Bronchial epithelial cell (primary cell): Measurements from ENCODE around the gene VTN. TPM values are rescaled to one million over a fixed set of nuclear protein-coding genes. Genes with fewer than 3 reads are reported as not detected.

Experiments
- DNase-seq: peaks from one replicate; pipeline ENCODE4 v3.0.0-alpha.2; 2010; ENCODE audit warnings: low read depth
- FAIRE-seq: peaks from 2 replicates; lab custom pipeline; 2011; peaks lifted over from hg19 to GRCh38; lab: Jason Lieb, UNC
- H3K27me3 ChIP-seq: 2 replicates; pipeline ENCODE4 v1.5.1; 2011; ENCODE audit warnings: low read length; ENCODE audit not compliant: control insufficient read depth, insufficient read depth
- H3K36me3 ChIP-seq: 2 replicates; pipeline ENCODE4 v1.5.1; 2011; ENCODE audit warnings: low read length; ENCODE audit not compliant: control insufficient read depth, insufficient read depth
- H3K4me3 ChIP-seq: 2 replicates; pipeline ENCODE4 v1.5.1; 2011; ENCODE audit warnings: mild to moderate bottlenecking, low read depth, low read length, control low read depth
- CTCF ChIP-seq: IDR thresholded peaks from 2 replicates; pipeline ENCODE4 v1.5.1; 2011; ENCODE audit warnings: mild to moderate bottlenecking, moderate library complexity, low read length, control low read depth, inconsistent platforms; ENCODE audit not compliant: insufficient read depth, severe bottlenecking
- total RNA-seq: library from RNA; depleted of rRNA; stranded (reverse); fragments of >200 nt; gene quantifications from 2 replicates; pipeline ENCODE4 v1.2.1, GENCODE V29; 2014

The VTN gene
- total RNA-seq, 1 donor from 2014 or later: under 0.01 TPM

- TF ChIP-seq CTCF: no peak
- H3K27me3 ChIP-seq: no peaks in the 10 kb centered on the region
- no peak overlapping the region for H3K4me3 ChIP-seq
- FAIRE-seq: no peak
- H3K36me3 ChIP-seq: peaks cover 7% of the 10 kb centered on the region
- DNase-seq: peak; percentile 76
Observed at GRCh38 chr17:28327031-28327607, 43.0 kb downstream of the VTN start.

GRCh38 chr17:28326114-28326513 is 44.0 kb downstream of the VTN start:
- TF ChIP-seq CTCF: no peak
- Histone ChIP-seq H3K36me3 (peaks cover 3% of the 10 kb centered on the region), H3K4me3 (no peak overlapping the region), H3K27me3 (no peaks in the 10 kb centered on the region)
- DNase-seq: peak; percentile 67
- FAIRE-seq: no peak

- TF ChIP-seq CTCF: no peak
- no peak for FAIRE-seq
- Histone ChIP-seq H3K27me3 (no peaks in the 10 kb centered on the region), H3K4me3 (no peak overlapping the region), H3K36me3 (no peaks in the 10 kb centered on the region)
- no peak for DNase-seq
Observed at GRCh38 chr17:28325211-28325610, 44.9 kb downstream of the VTN start.

- no peak for DNase-seq
Observed at GRCh38 chr17:28324781-28325180, 45.3 kb downstream of the VTN start.

GRCh38 chr17:28324267-28324745 is 45.8 kb downstream of the VTN start:
- no peak for FAIRE-seq
- Histone ChIP-seq H3K4me3 (no peak overlapping the region), H3K36me3 (no peaks in the 10 kb centered on the region), H3K27me3 (no peaks in the 10 kb centered on the region)
- DNase-seq: no peak
- no peak for TF ChIP-seq CTCF

More at GRCh38 chr17:28324781-28325180, 45.3 kb downstream of the VTN start:
- no peak for TF ChIP-seq CTCF
- no peaks in the 10 kb centered on the region for H3K36me3 ChIP-seq
- no peak overlapping the region for H3K4me3 ChIP-seq
- no peaks in the 10 kb centered on the region for H3K27me3 ChIP-seq
- FAIRE-seq: no peak
